Effector memory CD4-positive, alpha-beta T cell (primary cell): ENCODE measurements around the gene WWP2.
"Not testable (repeated sequence)": the region's sequence is repeated elsewhere in the genome, so short reads cannot be mapped to it uniquely, and the experiment has no call there.

Experiments
- DNase-seq, 3 donors: peaks; one replicate each; pipeline ENCODE4 v3.0.0-alpha.2; 2020
- H3K27ac ChIP-seq: 2 replicates; pipeline ENCODE4 v1.7.0; 2013; ENCODE audit warnings: mild to moderate bottlenecking, low read length, moderate library complexity; ENCODE audit not compliant: insufficient read depth, poor library complexity, severe bottlenecking
- H3K27me3 ChIP-seq: replicated peaks from 2 replicates; pipeline ENCODE4 v1.7.0; 2013; ENCODE audit warnings: mild to moderate bottlenecking, low read length; ENCODE audit not compliant: insufficient read depth, control insufficient read depth, poor library complexity, severe bottlenecking
- H3K36me3 ChIP-seq: 2 replicates; pipeline ENCODE4 v1.7.0; 2013; ENCODE audit warnings: mild to moderate bottlenecking, low read length, moderate library complexity; ENCODE audit not compliant: control insufficient read depth, insufficient read depth
- H3K4me1 ChIP-seq: 2 replicates; pipeline ENCODE4 v1.7.0; 2013; ENCODE audit warnings: low read length, mild to moderate bottlenecking; ENCODE audit not compliant: control insufficient read depth, insufficient read depth, poor library complexity, severe bottlenecking
- H3K4me3 ChIP-seq: 2 replicates; pipeline ENCODE4 v1.7.0; 2013; ENCODE audit warnings: low read length, low read depth, mild to moderate bottlenecking; ENCODE audit not compliant: insufficient read depth, poor library complexity, severe bottlenecking
- H3K9me3 ChIP-seq: 2 replicates; pipeline ENCODE4 v1.7.0; 2013; ENCODE audit warnings: mild to moderate bottlenecking, low read length, moderate library complexity; ENCODE audit not compliant: control insufficient read depth

WWP2 gene

GRCh38 chr16:69972120-69972519 is 210.0 kb downstream of the WWP2 start:
- H3K9me3 ChIP-seq, DNase-seq, H3K27me3 ChIP-seq, H3K36me3 ChIP-seq, H3K4me1 ChIP-seq, H3K4me3 ChIP-seq, H3K27ac ChIP-seq: not testable (repeated sequence)

- DNase-seq, H3K27me3 ChIP-seq, H3K27ac ChIP-seq, H3K36me3 ChIP-seq, H3K4me1 ChIP-seq, H3K4me3 ChIP-seq, H3K9me3 ChIP-seq: not testable (repeated sequence)
Measured at GRCh38 chr16:69972935-69973334, 210.8 kb downstream of the WWP2 start.

- not testable (repeated sequence) for H3K4me1 ChIP-seq, H3K36me3 ChIP-seq, DNase-seq, H3K27me3 ChIP-seq, H3K9me3 ChIP-seq, H3K4me3 ChIP-seq, H3K27ac ChIP-seq
Measured at GRCh38 chr16:69985196-69985595, 223.1 kb downstream of the WWP2 start.
